Heart left ventricle (tissue), 16 donors: ENCODE data around the gene PLEKHA6. TPM values are rescaled to one million over a fixed set of nuclear protein-coding genes. Genes with fewer than 3 reads are reported as not detected.

ENCODE experiments used
- ATAC-seq, 4 donors: fragments of 200-7000 bp; cut with Tn5 transposase; one replicate each; pipeline ENCODE4 v1.9.1; 2020 to 2022; ENCODE audit warnings: moderate library complexity in 4 of 4, mild to moderate bottlenecking in 3 of 4, moderate number of reproducible peaks in 1 of 4
- DNase-seq, 5 donors: peaks; one replicate each; pipeline ENCODE4 v3.0.0-alpha.2; 2020
- H3K27ac ChIP-seq, 12 donors: fragments of 200-600 bp; sonication (generic) in 4 of 12; one replicate each; pipeline versions ENCODE4 v1.5.0 to v1.8.0; 2016 to 2022; ENCODE audit warnings: mild to moderate bottlenecking in 2 of 12
- H3K27me3 ChIP-seq, 9 donors: fragments of 200-600 bp; sonication (generic) in 2 of 9; one replicate each; pipeline versions ENCODE4 v1.5.1 to v1.8.0; 2016 to 2022; ENCODE audit warnings: mild to moderate bottlenecking in 3 of 9
- H3K36me3 ChIP-seq, 9 donors: fragments of 200-600 bp; sonication (generic) in 2 of 9; one replicate each; pipeline versions ENCODE4 v1.5.0 to v1.8.0; 2018 to 2022; ENCODE audit warnings: mild to moderate bottlenecking in 2 of 9
- H3K4me1 ChIP-seq, 12 donors: fragments of 200-600 bp; sonication (generic) in 4 of 12; one replicate each; pipeline versions ENCODE4 v1.5.0 to v1.8.0; 2016 to 2022; ENCODE audit warnings: mild to moderate bottlenecking in 3 of 12
- H3K4me3 ChIP-seq, 12 donors: fragments of 200-600 bp; sonication (generic) in 4 of 12; one replicate each; pipeline versions ENCODE4 v1.5.0 to v1.8.0; 2017 to 2022; ENCODE audit warnings: mild to moderate bottlenecking in 9 of 12, moderate library complexity in 4 of 12
- H3K9me3 ChIP-seq, 12 donors: fragments of 200-600 bp; sonication (generic) in 4 of 12; one replicate each; pipeline versions ENCODE4 v1.5.0 to v1.8.0; 2016 to 2022; ENCODE audit warnings: mild to moderate bottlenecking in 1 of 12
- CTCF ChIP-seq, 12 donors: fragments of 200-600 bp; sonication (generic) in 4 of 12; IDR thresholded peaks; one replicate each; pipeline versions ENCODE4 v1.5.0 to v1.8.0; 2018 to 2022; ENCODE audit warnings: antibody characterized with exemption in 12 of 12, mild to moderate bottlenecking in 5 of 12
- POLR2A ChIP-seq, 2 donors: fragments of 450-650 bp; IDR thresholded peaks; one replicate each; pipeline ENCODE4 v1.6.1; 2017; ENCODE audit warnings: antibody characterized with exemption in 2 of 2, mild to moderate bottlenecking in 2 of 2, moderate library complexity in 2 of 2
- WGBS, 4 donors: extraction: QIAGEN DNeasy Blood & Tissue Kit in 2 of 4; methylation state at CpG; one replicate each; pipeline versions ENCODE4 v1.1.5 to v1.1.7; 2013 to 2018; 5-methylcytosine and 5-hydroxymethylcytosine counted together
- intact Hi-C, 10 donors: fragments of 100-400 bp; cut with DNase I; formaldehyde crosslinking; loops; one replicate each; pipeline versions ENCODE4 v1.11.1 to v1.14.2; 2022
- polyA plus RNA-seq, 2 donors: library from polyadenylated mRNA; stranded (reverse); fragments of 200-250 nt; gene quantifications; one replicate each; pipeline ENCODE4 v1.2.3, GENCODE V29; 2013
- total RNA-seq, 9 donors: library from RNA; depleted of rRNA in 2 of 9; stranded (reverse); fragments of >200 nt in 2 of 9; fragmentation: NEBNext Ultra II Directional in 3 of 9; extraction: Animal tissue kit (Norgen Biotek cat#: 25700) in 3 of 9; gene quantifications; one replicate each; pipeline versions ENCODE4 v1.1.0 to v1.2.4, GENCODE V29; 2016 to 2023
- donor health status: ischemic (EF 13 %, LVEDD 7.1; RV severe dilation, severe dysfunction).
- donor health status: healthy with polysubstance abuse.
- donor health status: DM: no; HTN: yes; CAD: no.
- donor health status: DM: no; HTN: no; CAD: no.
- donor health status: ischemic (EF 25% LVEDD 6.9; RV normal size, moderate dysfunction).
- donor health status: ischemic (EF 25% LVEDD 5.7; RV mildly dilated, moderate dysfunction).
- donor health status: healthy.
- donor health status: DM: yes; HTN: yes; CAD: no.
- donor health status: ischemic (EF 35%, LVEDD 5.7; RV mildly dilated, moderate dysfunction).
- donor health status: nonischemic (EF 11% LVEDD 7.7; RV severe dilation, severe dysfunction).
- donor health status: DM: yes; HTN: yes; CAD: no.
- donor health status: PGD.
- donor health status: ischemic (EF 29% LVEDD 5.4; RV normal size, mild dysfunction).
- donor health status: nonischemic (EF 23%, LVEDD 6.1; RV moderate dilation, normal function).

PLEKHA6 gene
- total and polyA plus RNA-seq, 11 donors: 5.2 to 33.2 (median 18.9) TPM

- Histone ChIP-seq H3K36me3 (no peaks in the 10 kb centered on the region), H3K4me1 (peaks cover 0 to 65% (median 39%) of the 10 kb centered on the region in 12 donors), H3K27ac (peak overlapping the region in 5 of 12 donors; percentile 1 to 57 (median 41)), H3K9me3 (no peaks in the 10 kb centered on the region), H3K4me3 (no peak overlapping the region), H3K27me3 (no peaks in the 10 kb centered on the region)
- DNase-seq (no peak), ATAC-seq (peak in 2 of 4 donors; percentile 9 to 18)
- WGBS, 4 donors: 62 to 87% (median 64%) methylated on average over 3 of the region's 3 CpGs
- intact Hi-C loops: loop anchor here in 3 of 10 donors (5.0 to 10.0 kb wide), 3 partner anchors 38 to 45 kb away; no protein-coding TSS in a partner anchor
- no peak for TF ChIP-seq POLR2A (IDR thresholded peaks at IDR 0.05)
- TF ChIP-seq CTCF (IDR thresholded peaks at IDR 0.05): no peak
Measured at GRCh38 chr1:204299814-204300365, 59.8 kb downstream of the PLEKHA6 start.

DNA sequence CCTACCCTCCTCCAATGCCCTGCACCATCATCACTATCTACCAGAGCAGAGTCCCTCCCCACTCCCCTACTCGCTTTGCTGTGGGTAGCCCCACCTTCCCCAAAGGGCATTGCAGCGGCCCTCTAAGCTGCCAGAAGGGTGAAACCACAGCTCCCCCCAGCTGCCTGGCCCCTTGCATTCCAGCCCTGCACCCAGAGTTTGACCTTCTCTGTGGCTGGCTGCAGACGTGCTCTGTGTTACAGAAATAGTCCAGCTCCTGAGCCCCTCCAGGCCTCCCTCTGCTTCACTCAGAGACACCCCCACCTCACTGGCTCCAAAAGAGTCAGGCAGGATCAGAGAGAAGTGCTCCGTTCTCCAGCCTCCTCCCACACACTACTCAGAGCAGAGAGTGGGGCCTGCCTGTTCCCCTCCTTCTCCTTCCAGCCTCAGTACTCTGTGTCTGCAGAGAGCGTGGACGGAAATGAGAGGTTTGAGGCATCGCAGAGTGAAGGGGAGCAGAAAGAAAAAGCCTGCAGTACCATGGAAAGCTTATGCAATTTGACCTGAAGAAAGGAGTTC, 63.2 kb downstream of the PLEKHA6 start:
- no peaks in the 10 kb centered on the region for H3K9me3 ChIP-seq
- no peaks in the 10 kb centered on the region for H3K36me3 ChIP-seq
- intact Hi-C loops: loop anchor here in 2 of 10 donors (5.0 to 10.0 kb wide), 2 partner anchors 34 to 48 kb away; no protein-coding TSS in a partner anchor
- ATAC-seq (peak in 3 of 4 donors; percentile 49 to 63 (median 62)), DNase-seq (peak in 4 of 5 donors; percentile 32 to 69 (median 41))
- TF ChIP-seq CTCF (IDR thresholded peaks at IDR 0.05): peak in 3 of 12 donors; percentile 5 to 35 (median 21)
- TF ChIP-seq POLR2A (IDR thresholded peaks at IDR 0.05): no peak
- H3K4me3 ChIP-seq: no peak overlapping the region
- peak overlapping the region in 11 of 12 donors; percentile 17 to 91 (median 42) for H3K27ac ChIP-seq
- WGBS, 4 donors: 27 to 40% (median 32%) methylated on average over 7 of the region's 7 CpGs
- H3K27me3 ChIP-seq: no peaks in the 10 kb centered on the region
- H3K4me1 ChIP-seq: peaks cover 0 to 76% (median 36%) of the 10 kb centered on the region in 12 donors

DNA sequence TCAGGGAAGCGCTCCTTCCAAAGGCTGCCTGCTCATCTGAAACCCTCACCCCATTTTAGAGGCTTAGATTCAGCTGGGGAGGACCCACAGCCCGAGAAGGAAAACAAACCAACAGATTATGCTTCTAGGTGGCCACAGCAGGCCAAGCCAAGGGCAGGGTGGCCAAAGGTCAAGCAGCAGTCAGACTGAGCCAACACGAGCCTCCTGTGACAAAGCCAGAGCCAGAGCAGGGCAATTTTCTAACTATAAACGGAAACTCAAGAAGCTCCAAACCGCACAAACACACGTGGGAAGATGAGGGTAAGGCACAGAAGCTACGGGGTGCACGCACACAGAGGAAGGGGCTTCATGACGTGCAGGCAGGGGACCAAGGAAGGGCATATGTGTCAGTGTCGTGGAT, 64.1 kb downstream of the PLEKHA6 start:
- intact Hi-C loops: loop anchor here in 2 of 10 donors (5.0 to 10.0 kb wide), 2 partner anchors 33 to 49 kb away; no protein-coding TSS in a partner anchor
- Histone ChIP-seq H3K4me1 (peaks cover 0 to 68% (median 29%) of the 10 kb centered on the region in 12 donors), H3K9me3 (no peaks in the 10 kb centered on the region), H3K36me3 (no peaks in the 10 kb centered on the region), H3K27ac (peak overlapping the region in 10 of 12 donors; percentile 35 to 91 (median 62)), H3K27me3 (no peaks in the 10 kb centered on the region), H3K4me3 (no peak overlapping the region)
- TF ChIP-seq CTCF (IDR thresholded peaks at IDR 0.05) (no peak), POLR2A (IDR thresholded peaks at IDR 0.05) (no peak)
- DNase-seq: peak in 1 of 5 donors; percentile 51
- ATAC-seq: peak in 1 of 4 donors; percentile 14
- 46 to 58% (median 48%) methylated on average over 10 of the region's 10 CpGs for WGBS, 4 donors

GRCh38 chr1:204294357-204294756, 65.4 kb downstream of the PLEKHA6 start:
- Histone ChIP-seq H3K27me3 (no peaks in the 10 kb centered on the region), H3K9me3 (no peaks in the 10 kb centered on the region), H3K4me1 (peaks cover 0 to 63% (median 24%) of the 10 kb centered on the region in 12 donors), H3K4me3 (no peak overlapping the region), H3K27ac (peak overlapping the region; percentile 13 to 91 (median 54)), H3K36me3 (no peaks in the 10 kb centered on the region)
- ATAC-seq (peak; percentile 48 to 75 (median 73)), DNase-seq (peak in 4 of 5 donors; percentile 39 to 59 (median 50))
- TF ChIP-seq CTCF (IDR thresholded peaks at IDR 0.05) (no peak), POLR2A (IDR thresholded peaks at IDR 0.05) (no peak)
- WGBS, 4 donors: 57 to 68% (median 63%) methylated on average over 5 of the region's 5 CpGs
- intact Hi-C loops: loop anchor here in 1 of 10 donors (10.0 kb wide), 1 partner anchor 50 kb away; no protein-coding TSS in a partner anchor
